Lower leg skin (tissue), 3 donors: Measurements from ENCODE around the gene SUPT7L.

Source experiments
- POLR2A ChIP-seq, 2 donors: fragments of 450-650 bp; IDR thresholded peaks; one replicate each; pipeline ENCODE4 v1.6.1; 2016 to 2017; ENCODE audit warnings: antibody characterized with exemption in 2 of 2, mild to moderate bottlenecking in 1 of 2, moderate library complexity in 1 of 2
- TF ChIP-seq, protein P1 (sequence below), 3 donors: fragments of 450-650 bp; IDR thresholded peaks; one replicate each; pipeline ENCODE4 v1.5.1; 2016; ENCODE audit warnings: antibody characterized with exemption in 3 of 3, mild to moderate bottlenecking in 3 of 3, moderate library complexity in 2 of 3

DNA sequence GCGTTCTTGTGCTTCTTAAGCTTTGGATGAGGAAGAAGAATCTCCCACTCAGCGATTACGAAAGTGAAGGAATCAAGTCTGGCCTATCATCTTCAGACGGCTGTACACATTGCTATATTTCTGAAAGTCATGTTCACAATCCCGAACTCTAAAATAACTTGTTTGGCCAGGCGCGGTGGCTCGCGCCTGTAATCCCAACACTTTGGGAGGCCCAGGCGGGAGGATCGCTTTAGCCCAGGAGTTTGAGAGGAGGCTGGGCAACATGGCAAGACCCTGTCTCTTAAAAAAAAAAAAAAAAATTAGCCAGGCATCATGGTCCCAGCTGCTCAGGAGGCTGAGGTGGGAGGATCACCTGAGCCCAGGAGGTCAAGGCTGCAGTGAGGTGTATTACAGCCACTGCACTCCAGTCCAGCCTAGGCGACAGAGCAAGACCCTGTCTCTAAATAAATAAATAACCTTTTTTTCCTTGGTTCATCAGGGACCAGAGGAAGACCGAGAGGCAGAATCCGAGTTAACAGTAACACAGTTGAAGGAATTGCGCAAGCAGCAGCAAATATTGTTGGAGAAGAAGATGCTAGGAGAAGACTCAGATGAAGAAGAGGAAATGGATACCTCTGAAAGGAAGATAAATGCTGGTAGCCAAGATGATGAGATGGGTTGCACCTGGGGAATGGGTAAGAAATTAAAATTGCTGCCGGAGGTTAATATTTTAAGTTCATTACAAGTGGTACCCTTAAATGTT lies 1.4 kb upstream of the SUPT7L start:
- TF ChIP-seq, protein P1, sequence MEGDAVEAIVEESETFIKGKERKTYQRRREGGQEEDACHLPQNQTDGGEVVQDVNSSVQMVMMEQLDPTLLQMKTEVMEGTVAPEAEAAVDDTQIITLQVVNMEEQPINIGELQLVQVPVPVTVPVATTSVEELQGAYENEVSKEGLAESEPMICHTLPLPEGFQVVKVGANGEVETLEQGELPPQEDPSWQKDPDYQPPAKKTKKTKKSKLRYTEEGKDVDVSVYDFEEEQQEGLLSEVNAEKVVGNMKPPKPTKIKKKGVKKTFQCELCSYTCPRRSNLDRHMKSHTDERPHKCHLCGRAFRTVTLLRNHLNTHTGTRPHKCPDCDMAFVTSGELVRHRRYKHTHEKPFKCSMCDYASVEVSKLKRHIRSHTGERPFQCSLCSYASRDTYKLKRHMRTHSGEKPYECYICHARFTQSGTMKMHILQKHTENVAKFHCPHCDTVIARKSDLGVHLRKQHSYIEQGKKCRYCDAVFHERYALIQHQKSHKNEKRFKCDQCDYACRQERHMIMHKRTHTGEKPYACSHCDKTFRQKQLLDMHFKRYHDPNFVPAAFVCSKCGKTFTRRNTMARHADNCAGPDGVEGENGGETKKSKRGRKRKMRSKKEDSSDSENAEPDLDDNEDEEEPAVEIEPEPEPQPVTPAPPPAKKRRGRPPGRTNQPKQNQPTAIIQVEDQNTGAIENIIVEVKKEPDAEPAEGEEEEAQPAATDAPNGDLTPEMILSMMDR (IDR thresholded peaks at IDR 0.05) = no peak
- no peak for TF ChIP-seq POLR2A (IDR thresholded peaks at IDR 0.05)
